HG03045 (cell line): Measurements from ENCODE around the gene PDK2.

Source experiments
- ATAC-seq: cut with Tn5 transposase; IDR thresholded peaks from one replicate; pipeline ENCODE4 v1.9.1; 2021; ENCODE audit warnings: mild to moderate bottlenecking, moderate library complexity; ENCODE audit not compliant: unreplicated experiment

The PDK2 gene

GRCh38 chr17:50134206-50135110, 39.3 kb downstream of the PDK2 start:
- ATAC-seq: no peak

DNA sequence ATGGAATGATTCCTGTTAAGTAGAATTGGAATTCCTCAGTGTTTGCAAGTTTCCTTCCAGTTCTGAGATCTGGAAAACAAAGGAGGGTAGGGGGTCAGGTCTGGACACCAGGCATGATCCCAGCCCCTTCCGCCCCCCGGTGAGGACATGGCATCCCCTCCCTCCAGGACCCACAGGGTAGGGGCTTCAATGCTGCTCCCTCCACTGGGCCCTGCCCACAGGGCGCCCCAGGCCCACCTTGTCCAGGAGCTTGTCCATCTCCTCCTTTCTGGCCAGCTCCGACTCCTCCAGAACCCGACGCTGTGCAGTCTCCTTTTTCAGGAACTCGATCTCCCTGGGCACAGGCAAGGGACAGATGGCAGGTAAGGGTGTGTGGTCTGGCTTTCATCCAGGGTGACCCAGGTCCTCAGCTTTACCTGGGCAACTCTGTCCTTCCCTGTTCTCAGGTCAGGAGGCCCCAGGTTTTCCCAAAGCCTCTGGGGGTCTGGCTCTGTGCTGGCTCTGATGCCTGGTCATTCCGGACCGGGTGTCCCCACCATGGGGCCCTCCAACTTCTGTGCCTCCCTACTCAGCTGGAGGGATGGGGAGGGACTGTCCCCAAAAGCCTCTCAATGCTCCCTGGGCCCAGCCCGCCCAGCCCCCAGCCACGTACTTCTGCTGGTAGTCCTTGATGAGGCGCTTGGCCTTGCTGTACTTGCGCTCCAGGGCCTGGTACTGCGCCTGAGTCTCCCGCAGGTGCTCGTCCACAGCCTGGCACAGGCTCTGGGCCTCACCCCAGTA, 40.4 kb downstream of the PDK2 start:
- ATAC-seq: no peak

DNA sequence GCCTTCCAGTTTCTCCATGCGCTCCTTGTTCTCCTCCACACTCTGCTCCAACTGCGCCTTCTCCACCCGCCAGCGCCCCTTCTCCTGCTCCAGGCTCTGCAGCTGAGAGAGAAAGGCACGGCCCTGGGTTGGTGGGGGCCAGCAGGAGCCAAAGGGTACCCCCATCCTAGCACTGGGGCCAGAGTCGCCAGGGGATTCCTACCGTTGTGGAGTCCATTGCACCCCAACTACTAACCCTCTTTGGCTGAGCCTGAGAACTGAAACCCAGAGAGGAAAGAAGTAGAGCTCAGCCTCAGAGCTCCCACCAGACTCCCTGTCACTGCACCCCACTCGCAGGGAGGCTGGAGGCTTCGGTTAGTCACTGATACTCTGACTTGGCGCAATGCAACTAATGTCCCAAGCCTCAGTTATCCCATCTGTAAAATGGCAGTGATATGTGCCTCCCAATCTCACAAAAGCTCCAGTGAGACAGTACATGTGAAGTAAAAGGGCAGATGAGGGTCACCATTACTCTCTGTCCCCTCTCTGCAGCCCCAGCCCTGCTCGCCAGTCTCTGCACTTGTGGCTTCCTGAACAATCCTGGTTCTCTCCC, 41.0 kb downstream of the PDK2 start:
- no peak for ATAC-seq

- ATAC-seq: no peak
Measured at GRCh38 chr17:50137042-50137441, 41.9 kb downstream of the PDK2 start.

DNA sequence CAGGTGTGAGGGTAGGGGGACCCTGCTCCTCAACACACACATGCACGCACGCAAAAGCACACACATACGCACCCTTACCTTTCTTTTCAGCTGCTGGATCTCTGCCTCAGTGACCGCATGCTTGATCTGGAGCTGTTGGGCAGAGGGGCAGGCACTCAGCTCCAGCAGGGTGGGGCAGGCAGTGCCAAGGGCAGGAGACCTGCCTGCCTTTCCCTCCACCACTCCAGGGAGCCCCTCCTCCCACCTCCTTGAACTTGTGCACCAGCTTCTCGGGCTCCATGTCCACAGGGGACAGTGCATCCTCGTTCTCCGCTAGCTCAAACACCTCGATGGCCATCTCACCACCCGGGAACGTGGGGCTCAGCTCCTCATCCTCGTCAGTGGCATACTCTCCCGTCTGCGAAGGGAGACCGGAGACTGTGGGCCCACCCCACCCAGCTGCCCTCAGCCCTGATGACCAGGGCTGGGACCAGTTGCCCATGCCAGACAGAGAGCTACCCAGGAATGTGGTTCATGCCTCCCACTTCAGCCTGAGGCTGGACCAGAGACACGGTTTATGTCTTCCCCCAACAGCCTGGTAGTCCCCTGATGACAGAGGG, 44.1 kb downstream of the PDK2 start:
- no peak for ATAC-seq

- peak; percentile 63 for ATAC-seq
Measured at GRCh38 chr17:50139950-50140885, 45.1 kb downstream of the PDK2 start.

DNA sequence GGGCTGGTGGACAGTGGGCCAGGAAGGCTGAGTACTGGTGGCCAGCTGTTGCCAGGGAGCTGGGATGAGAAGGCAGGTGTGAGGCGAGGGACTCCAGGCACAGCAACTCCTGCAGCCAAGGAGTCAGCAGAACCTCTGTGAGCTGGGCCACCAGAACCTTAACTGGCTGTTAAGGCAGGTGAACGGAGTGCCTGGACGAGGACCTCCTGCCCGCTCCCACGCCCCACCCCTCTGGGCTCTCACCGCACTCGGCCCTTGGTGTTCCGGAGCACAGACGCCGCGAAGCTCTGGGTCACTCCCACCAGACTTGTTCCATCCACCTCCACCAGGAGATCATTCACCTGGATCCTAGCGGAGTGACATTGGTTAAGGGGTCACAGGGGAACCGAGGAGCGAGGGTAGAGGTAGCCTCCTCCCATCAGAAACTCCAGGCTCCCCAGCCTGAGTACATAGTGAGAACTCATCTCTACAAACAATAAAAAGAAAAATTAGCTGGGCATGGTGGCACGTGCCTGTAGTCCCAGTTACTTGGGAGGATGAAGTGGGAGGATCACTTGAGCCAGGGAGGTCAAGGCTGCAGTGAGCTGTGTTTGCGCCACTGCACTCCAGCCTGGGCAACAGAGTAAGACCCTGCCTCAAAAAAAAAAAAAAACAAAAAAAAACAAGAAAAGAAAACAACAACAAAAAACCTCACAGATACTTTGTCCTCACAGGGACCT, 46.0 kb downstream of the PDK2 start:
- ATAC-seq: no peak

DNA sequence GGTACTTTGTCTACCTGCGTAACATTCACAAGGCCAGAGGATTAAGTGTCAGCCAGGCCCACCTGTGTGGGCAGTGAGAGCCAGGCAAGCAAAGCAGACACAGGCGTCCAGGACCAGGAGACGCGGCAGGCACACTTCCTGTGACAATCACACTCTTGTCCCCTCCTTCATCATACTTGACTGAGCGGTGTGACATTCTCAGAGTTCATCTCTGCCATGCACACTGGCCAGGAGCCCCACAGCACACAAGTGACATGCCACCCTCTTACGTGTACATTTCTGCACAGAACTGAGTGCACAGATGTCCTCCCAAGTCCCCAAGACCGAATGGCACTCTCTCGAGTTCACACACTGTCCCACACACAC, 46.6 kb downstream of the PDK2 start:
- no peak for ATAC-seq

GRCh38 chr17:50143461-50144176, 48.5 kb downstream of the PDK2 start:
- no peak for ATAC-seq

- ATAC-seq: no peak
Measured at GRCh38 chr17:50144355-50144754, 49.2 kb downstream of the PDK2 start.

DNA sequence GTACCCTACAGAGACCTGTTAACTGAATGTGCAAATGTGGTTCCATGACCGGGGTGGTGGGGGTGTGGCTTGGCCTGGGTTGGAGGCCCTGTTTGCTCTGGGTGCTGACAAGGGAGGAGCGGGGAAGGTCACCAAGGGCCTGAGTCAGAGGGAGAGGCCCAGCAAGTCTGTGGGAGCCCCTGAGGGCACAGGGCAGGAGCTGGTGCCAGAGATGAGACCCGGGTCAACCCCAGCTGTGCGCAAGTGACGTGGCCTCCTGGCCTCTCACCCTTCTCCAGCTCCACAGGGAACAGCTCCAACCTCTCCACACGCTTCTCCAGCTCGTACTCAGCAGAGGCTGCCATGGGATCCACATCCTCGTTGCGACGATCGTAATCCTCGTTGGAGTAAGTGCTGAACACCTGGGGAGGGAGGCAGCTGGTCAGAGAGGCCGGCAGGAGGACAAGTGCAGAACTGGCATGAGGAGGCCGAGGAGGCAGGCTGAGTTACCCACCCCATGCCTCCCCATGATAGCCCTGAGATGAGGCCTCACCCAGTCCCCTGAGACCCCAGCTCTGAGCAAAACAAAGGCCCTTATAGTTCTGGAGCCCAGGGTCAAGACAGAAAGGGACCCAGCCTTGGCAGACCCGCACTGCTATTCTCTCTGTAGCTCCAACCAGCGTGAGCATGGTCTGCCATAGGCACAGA, 49.8 kb downstream of the PDK2 start:
- no peak for ATAC-seq

DNA sequence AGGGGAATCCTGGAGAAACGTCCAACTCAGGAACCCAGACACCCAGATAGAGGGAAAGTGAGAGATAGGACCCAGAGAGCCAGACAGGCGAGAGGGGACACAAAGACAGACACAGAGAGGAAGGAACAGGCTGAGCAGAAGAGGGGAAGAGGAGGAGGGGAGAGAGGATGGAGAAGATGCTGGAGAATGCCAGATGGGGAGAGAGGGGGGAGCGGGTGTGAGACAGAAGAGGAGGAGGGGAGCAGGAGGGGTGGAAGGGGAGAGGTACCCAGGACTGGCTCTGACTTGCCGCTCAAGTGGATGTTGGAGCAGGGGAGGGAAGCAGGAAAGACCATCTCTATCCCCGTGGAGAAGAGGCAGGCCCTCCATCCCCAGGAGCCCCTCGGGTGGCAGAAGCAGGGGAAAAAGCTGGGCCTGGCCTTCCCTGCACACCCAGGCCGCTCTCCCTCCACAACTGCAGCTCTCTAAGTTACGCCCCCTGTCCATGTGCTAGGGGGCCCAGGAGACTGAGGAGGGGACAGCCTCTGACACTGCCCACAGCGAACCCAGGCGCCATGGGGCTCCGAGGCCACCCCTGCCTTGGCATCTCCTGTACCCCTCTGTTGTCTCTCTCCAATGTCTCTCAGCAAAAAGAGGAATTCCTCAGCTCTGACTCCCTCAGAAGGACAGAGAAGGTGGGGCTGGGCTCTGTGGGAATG, 50.5 kb downstream of the PDK2 start:
- ATAC-seq: no peak

DNA sequence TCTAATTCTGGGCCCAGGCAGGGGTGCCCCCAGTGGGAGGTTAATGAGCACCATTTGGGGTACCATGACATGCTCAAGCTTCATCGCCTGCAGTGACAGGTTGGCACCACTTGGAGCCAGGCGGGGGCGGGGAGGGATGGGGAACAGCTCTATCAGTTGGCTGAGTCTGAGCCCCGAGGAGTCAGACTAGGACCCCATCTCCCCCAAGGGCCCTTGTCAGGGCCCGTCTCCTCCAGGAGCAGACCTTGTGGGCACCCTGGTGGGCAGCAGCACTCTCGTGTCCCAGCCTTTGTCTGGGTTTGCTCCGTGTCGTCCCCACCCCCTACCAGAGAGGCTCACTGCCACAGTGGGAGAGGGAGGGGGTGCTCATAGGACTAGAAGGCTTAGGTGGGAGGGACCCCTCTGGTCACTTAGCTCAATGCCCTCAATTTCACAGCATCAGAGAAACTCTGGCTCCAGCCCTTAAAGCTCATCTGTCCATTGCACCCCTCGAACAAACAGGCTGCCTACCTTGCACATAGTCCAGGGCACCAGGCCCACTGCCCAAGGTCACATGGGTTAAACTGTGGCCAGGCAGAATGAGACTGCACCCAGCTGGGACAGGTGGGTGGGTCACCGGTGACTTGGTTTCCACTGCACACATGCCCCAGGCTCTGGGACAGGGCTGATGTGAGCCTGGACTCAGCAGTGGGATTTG, 51.2 kb downstream of the PDK2 start:
- no peak for ATAC-seq

DNA sequence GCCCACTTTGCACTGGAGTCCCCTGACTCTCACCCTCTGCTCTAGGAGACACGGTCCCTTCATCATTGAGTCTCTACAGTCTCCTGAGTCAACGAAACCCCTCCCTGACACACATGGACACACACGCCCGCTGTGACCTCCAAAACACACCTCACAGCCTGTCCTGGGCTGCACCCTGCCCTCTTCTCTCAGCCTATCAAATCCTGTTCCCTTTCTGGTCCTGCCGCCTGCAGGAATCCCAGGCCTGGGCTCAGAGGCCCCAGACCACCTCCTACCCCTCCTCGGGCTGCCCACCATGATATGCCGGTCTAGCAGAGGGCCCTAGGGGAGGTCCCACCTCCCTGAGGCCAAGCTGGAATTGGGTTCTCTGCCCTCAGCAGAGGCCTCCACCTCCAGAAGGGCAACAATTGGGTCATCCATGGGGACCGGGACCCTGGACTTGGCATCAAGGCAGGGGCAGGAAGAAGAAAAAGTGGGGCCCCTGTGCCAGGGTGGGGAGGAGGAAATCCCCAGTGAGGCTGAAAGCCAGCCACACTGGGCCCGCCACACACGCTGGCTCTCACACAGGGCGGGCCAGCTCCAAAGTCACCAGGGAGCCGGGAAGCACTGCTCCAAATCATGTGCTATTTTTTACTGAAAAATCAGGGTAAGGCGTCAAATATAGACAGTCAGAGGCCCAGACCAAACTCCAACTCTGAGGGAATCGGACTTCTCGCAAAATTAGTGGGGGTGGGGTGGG, 51.9 kb downstream of the PDK2 start:
- no peak for ATAC-seq

- ATAC-seq: no peak
Measured at GRCh38 chr17:50147841-50148225, 52.7 kb downstream of the PDK2 start.

GRCh38 chr17:50148226-50149090, 53.3 kb downstream of the PDK2 start:
- ATAC-seq: peak; percentile 34
